Measurements from ENCODE around the gene CLMN. TPM values are rescaled to one million over a fixed set of nuclear protein-coding genes. Genes with fewer than 3 reads are reported as not detected.

The CLMN gene
- total RNA-seq, 2 donors from 2014 or later, result 5.8 to 6.9 TPM

- Mint-ChIP-seq H3K36me3 (peaks cover 5 to 47% of the 10 kb centered on the region in 2 donors), H3K27ac (peak overlapping the region in 1 of 2 donors; percentile 26), H3K9me3 (peaks cover 0 to 5% of the 10 kb centered on the region in 2 donors)
- no peak for DNase-seq (ENCODE audit: low spot score in 2 of 2)
- no peak for ATAC-seq
Measured at GRCh38 chr14:95133282-95133681, 186.4 kb downstream of the CLMN start.

- DNase-seq (ENCODE audit: low spot score in 2 of 2), result no peak
- H3K9me3 Mint-ChIP-seq, result peaks cover 0 to 5% of the 10 kb centered on the region in 2 donors
- ATAC-seq, result no peak
- H3K36me3 Mint-ChIP-seq, result peaks cover 5 to 48% of the 10 kb centered on the region in 2 donors
- no peak overlapping the region for H3K27ac Mint-ChIP-seq
Measured at GRCh38 chr14:95132760-95133159, 186.9 kb downstream of the CLMN start.

Other genes with a start within 250 kb of the CLMN start
- 10 to 100 TPM; 48.7 to 51.0 TPM for gene DICER1, start 162.4 kb downstream of the CLMN start, total RNA-seq
- gene SYNE3, start 196.7 kb upstream of the CLMN start, total RNA-seq, result 10 to 100 TPM in 1 of 2 donors, 1 to 10 TPM in 1; 9.9 to 73.8 TPM
- gene GLRX5, start 215.1 kb upstream of the CLMN start, total RNA-seq, result 10 to 100 TPM; 36.0 to 45.9 TPM